BJ (cell line): ENCODE results near the gene VAV2. TPM values are rescaled to one million over a fixed set of nuclear protein-coding genes. Genes with fewer than 3 reads are reported as not detected.

Experiments used
- CTCF ChIA-PET: fragments of 350-600 bp; formaldehyde crosslinking; extraction: SDS; loops from one replicate; lab custom pipeline; 2021; ENCODE audit warnings: antibody characterized with exemption, inconsistent platforms; lab: Yijun Ruan, JAX
- POLR2A ChIA-PET: fragments of 300-600 bp; sonication (Branson Sonifier 250); formaldehyde crosslinking; extraction: SDS; loops from one replicate; lab custom pipeline; 2021; ENCODE audit warnings: antibody characterized with exemption; lab: Charles Lee
- DNase-seq: peaks from one replicate; pipeline ENCODE4 v3.0.0-alpha.2; 2011; ENCODE audit warnings: low read depth
- H3K27me3 ChIP-seq: 2 replicates; pipeline ENCODE4 v1.6.0; 2011; ENCODE audit warnings: low read length; ENCODE audit not compliant: control insufficient read depth, insufficient read depth
- H3K36me3 ChIP-seq: 2 replicates; pipeline ENCODE4 v1.5.1; 2011; ENCODE audit warnings: low read length; ENCODE audit not compliant: control insufficient read depth, insufficient read depth
- H3K4me3 ChIP-seq: 2 replicates; pipeline ENCODE4 v1.5.1; 2011; ENCODE audit warnings: low read depth, mild to moderate bottlenecking, control low read depth, low read length
- polyA plus RNA-seq: library from polyadenylated mRNA; depleted of rRNA; stranded (reverse); fragments of >200 nt; gene quantifications from 2 replicates; pipeline ENCODE4 v1.2.3, GENCODE V29; 2011
- TF ChIP-seq, protein P1 (sequence below): IDR thresholded peaks from 2 replicates; pipeline ENCODE4 v1.5.1; 2011; ENCODE audit warnings: low read depth, mild to moderate bottlenecking, control low read depth, inconsistent platforms, low read length, moderate library complexity; ENCODE audit not compliant: insufficient read depth

VAV2 gene
- polyA plus RNA-seq, 1 experiment = 9.9 TPM

DNA sequence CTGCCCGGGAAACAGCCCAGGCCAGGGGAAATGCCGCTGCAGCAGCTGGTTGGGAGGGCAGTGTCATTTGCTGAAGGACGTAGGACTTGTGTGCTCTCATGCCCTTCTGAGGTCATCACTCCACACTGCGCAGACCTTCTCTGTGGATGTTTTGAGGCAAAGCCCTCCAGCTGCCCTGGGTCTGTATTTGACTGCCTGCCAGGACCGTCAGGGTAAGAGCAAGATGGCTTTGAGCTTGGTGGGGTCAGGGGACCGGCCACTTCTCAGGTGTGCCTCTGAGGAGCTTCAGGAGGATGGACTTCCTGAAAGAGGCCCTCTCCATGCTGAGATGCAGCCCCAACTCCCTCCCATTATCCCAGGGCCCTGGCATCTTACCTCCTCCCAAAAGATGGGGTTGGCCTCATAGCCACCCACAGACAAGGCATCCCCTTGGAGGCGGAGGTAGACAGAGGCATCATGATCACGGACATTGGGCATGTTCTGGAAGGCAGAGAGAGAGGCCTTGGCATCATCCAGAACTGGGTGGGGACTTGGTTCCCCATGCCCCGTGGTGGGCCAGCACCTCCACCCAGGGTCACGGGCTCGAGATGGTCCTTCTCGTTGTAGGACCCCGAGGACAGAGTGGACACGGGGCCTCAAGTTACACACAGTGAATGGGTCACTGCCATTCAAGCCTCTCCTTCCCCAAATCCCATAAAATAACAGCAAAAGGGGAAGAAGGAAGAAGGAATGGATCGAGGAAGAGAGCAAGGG is 273.4 kb downstream of the VAV2 start:
- TF ChIP-seq, protein P1, sequence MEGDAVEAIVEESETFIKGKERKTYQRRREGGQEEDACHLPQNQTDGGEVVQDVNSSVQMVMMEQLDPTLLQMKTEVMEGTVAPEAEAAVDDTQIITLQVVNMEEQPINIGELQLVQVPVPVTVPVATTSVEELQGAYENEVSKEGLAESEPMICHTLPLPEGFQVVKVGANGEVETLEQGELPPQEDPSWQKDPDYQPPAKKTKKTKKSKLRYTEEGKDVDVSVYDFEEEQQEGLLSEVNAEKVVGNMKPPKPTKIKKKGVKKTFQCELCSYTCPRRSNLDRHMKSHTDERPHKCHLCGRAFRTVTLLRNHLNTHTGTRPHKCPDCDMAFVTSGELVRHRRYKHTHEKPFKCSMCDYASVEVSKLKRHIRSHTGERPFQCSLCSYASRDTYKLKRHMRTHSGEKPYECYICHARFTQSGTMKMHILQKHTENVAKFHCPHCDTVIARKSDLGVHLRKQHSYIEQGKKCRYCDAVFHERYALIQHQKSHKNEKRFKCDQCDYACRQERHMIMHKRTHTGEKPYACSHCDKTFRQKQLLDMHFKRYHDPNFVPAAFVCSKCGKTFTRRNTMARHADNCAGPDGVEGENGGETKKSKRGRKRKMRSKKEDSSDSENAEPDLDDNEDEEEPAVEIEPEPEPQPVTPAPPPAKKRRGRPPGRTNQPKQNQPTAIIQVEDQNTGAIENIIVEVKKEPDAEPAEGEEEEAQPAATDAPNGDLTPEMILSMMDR = no peak
- Histone ChIP-seq H3K27me3 (no peaks in the 10 kb centered on the region; the same call in 1 of the 2 replicates), H3K36me3 (no peaks in the 10 kb centered on the region), H3K4me3 (no peak overlapping the region)
- ChIA-PET POLR2A (no interaction called here), CTCF (interaction anchor here (1.2 to 1.3 kb wide), 2 partner anchors 9 to 24 kb away, joined by 3 to 5 read pairs; no protein-coding TSS in a partner anchor)
- no peak for DNase-seq

- TF ChIP-seq, protein P1 = no peak
- Histone ChIP-seq H3K27me3 (no peaks in the 10 kb centered on the region; the same call in 1 of the 2 replicates), H3K4me3 (no peak overlapping the region), H3K36me3 (no peaks in the 10 kb centered on the region)
- DNase-seq = no peak
- CTCF ChIA-PET = interaction anchor here (0.7 to 3.0 kb wide), 7 partner anchors 10 to 184 kb away, joined by 3 to 17 read pairs (median 8); no protein-coding TSS in a partner anchor
- POLR2A ChIA-PET = no interaction called here
Observed at GRCh38 chr9:133717113-133718031, 274.8 kb downstream of the VAV2 start.

- ChIA-PET CTCF (interaction anchor here (1.3 to 3.0 kb wide), 7 partner anchors 12 to 183 kb away, joined by 3 to 17 read pairs (median 8); partner anchors contain the start of gene SARDH), POLR2A (no interaction called here)
- Histone ChIP-seq H3K27me3 (no peaks in the 10 kb centered on the region; the same call in 1 of the 2 replicates), H3K36me3 (no peaks in the 10 kb centered on the region), H3K4me3 (no peak overlapping the region)
- TF ChIP-seq, protein P1 = no peak
- no peak for DNase-seq
Observed at GRCh38 chr9:133716564-133717112, 275.5 kb downstream of the VAV2 start.

GRCh38 chr9:133715866-133716563 is 276.1 kb downstream of the VAV2 start:
- POLR2A ChIA-PET = no interaction called here
- CTCF ChIA-PET = interaction anchor here (1.0 to 3.0 kb wide), 11 partner anchors 10 to 183 kb away, joined by 3 to 17 read pairs (median 4); partner anchors contain the start of gene SARDH
- Histone ChIP-seq H3K4me3 (no peak overlapping the region), H3K27me3 (no peaks in the 10 kb centered on the region; the same call in 1 of the 2 replicates), H3K36me3 (no peaks in the 10 kb centered on the region)
- no peak for DNase-seq
- TF ChIP-seq, protein P1 = peak; percentile 46
